Activated CD4-positive, alpha-beta T cell treated with anti-CD3 and anti-CD28 coated beads, Interleukin-2, amount 10 ng/mL, durations not matched to agents 7 days and 5 days (primary cell): ENCODE results near the gene SPECC1. TPM values are rescaled to one million over a fixed set of nuclear protein-coding genes. Genes with fewer than 3 reads are reported as not detected.

Experiments
- CTCF ChIA-PET: fragments of 350-600 bp; sonication (Branson Sonifier 250); formaldehyde crosslinking; loops from one replicate; lab custom pipeline; 2021; ENCODE audit warnings: antibody characterized with exemption; lab: Charles Lee
- POLR2A ChIA-PET: fragments of 350-600 bp; sonication (Branson Sonifier 250); formaldehyde crosslinking; loops from one replicate; lab custom pipeline; 2021; ENCODE audit warnings: antibody characterized with exemption; lab: Charles Lee
- DNase-seq: peaks from one replicate; pipeline ENCODE4 v3.0.0-alpha.2; 2020
- H3K27ac Mint-ChIP-seq: one replicate; pipeline ENCODE4 v1.8.0; 2021; ENCODE audit warnings: mild to moderate bottlenecking, moderate library complexity, mixed read lengths
- H3K27me3 Mint-ChIP-seq: one replicate; pipeline ENCODE4 v1.8.0; 2021; ENCODE audit warnings: mixed read lengths
- H3K36me3 Mint-ChIP-seq: one replicate; pipeline ENCODE4 v1.8.0; 2021; ENCODE audit warnings: low read depth, mixed read lengths
- H3K4me1 Mint-ChIP-seq: one replicate; pipeline ENCODE4 v1.8.0; 2021; ENCODE audit warnings: mixed read lengths
- H3K4me3 Mint-ChIP-seq: one replicate; pipeline ENCODE4 v1.8.0; 2021; ENCODE audit warnings: mild to moderate bottlenecking, moderate library complexity, mixed read lengths
- H3K9me3 Mint-ChIP-seq: one replicate; pipeline ENCODE4 v1.8.0; 2021; ENCODE audit warnings: mixed read lengths
- total RNA-seq, 2 experiments: library from RNA; stranded (reverse); gene quantifications; one replicate each; pipeline ENCODE4 v1.2.3, GENCODE V29; 2021

SPECC1 gene
- total RNA-seq, 2 experiments from 2014 or later: 3.7 to 4.9 TPM

- POLR2A ChIA-PET: no interaction called here
- Mint-ChIP-seq H3K4me1 (no peaks in the 10 kb centered on the region), H3K36me3 (no peaks in the 10 kb centered on the region), H3K27me3 (peaks cover 11% of the 10 kb centered on the region), H3K4me3 (no peak overlapping the region), H3K9me3 (no peaks in the 10 kb centered on the region), H3K27ac (no peak overlapping the region)
- CTCF ChIA-PET: interaction anchor here (0.7 kb wide), 1 partner anchor 85 kb away, joined by 3 read pairs; no protein-coding TSS in a partner anchor
- no peak for DNase-seq
Observed at GRCh38 chr17:20141198-20141972, 132.2 kb downstream of the SPECC1 start.

DNA sequence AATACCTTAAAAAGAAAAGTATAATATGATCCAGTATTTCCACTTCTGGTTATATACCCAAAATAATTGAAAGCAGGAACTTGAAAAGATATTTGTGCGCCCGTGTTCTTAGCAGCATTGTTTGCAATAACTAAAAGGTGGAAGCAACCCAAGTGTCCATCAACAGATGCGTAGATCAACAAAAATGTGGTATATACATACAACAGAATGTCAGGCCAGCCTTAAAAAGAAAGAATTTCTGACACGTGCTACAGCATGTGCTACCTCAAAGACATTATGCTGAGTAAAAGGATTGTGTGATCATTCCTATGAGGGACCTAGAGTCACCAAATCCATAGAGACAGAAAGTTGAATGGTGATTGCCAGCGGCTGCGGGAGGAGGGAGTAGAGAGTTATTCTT lies 133.1 kb downstream of the SPECC1 start:
- ChIA-PET CTCF (interaction anchor here (0.7 kb wide), 1 partner anchor 84 kb away, joined by 3 read pairs; no protein-coding TSS in a partner anchor), POLR2A (no interaction called here)
- no peak for DNase-seq
- H3K27me3 Mint-ChIP-seq: peaks cover 11% of the 10 kb centered on the region
- H3K4me1 Mint-ChIP-seq: no peaks in the 10 kb centered on the region
- H3K9me3 Mint-ChIP-seq: no peaks in the 10 kb centered on the region
- H3K4me3 Mint-ChIP-seq: no peak overlapping the region
- H3K36me3 Mint-ChIP-seq: no peaks in the 10 kb centered on the region
- H3K27ac Mint-ChIP-seq: no peak overlapping the region

DNA sequence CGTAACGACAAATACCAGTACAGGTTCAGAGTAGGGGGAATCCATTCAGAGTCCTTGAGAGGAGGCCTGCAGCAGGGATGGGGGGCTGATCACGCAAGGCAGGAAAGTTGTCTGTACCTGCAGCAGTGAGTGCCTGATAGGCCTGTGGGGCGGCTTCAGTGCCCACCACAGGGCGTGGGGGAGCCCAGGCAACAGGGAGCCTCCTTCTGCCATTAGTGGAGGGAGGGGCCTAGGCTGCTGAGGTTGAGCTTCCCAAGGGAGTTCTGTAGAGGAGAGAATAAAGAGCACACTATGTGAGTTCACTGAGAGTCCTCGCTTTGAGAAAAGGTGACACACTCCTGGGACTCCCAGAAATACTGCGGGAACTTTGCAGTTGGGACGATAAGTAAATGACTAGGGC lies 134.6 kb downstream of the SPECC1 start:
- CTCF ChIA-PET: interaction anchor here (1.2 kb wide), 1 partner anchor 124 kb away, joined by 3 read pairs; no protein-coding TSS in a partner anchor
- Mint-ChIP-seq H3K27me3 (peaks cover 11% of the 10 kb centered on the region), H3K36me3 (no peaks in the 10 kb centered on the region), H3K4me3 (no peak overlapping the region), H3K9me3 (no peaks in the 10 kb centered on the region), H3K4me1 (no peaks in the 10 kb centered on the region), H3K27ac (no peak overlapping the region)
- DNase-seq: no peak
- POLR2A ChIA-PET: no interaction called here

GRCh38 chr17:20145567-20145966 lies 136.4 kb downstream of the SPECC1 start:
- POLR2A ChIA-PET: no interaction called here
- CTCF ChIA-PET: no interaction called here
- DNase-seq: no peak
- Mint-ChIP-seq H3K4me1 (no peaks in the 10 kb centered on the region), H3K4me3 (no peak overlapping the region), H3K9me3 (no peaks in the 10 kb centered on the region), H3K36me3 (no peaks in the 10 kb centered on the region), H3K27me3 (peaks cover 11% of the 10 kb centered on the region), H3K27ac (no peak overlapping the region)

DNA sequence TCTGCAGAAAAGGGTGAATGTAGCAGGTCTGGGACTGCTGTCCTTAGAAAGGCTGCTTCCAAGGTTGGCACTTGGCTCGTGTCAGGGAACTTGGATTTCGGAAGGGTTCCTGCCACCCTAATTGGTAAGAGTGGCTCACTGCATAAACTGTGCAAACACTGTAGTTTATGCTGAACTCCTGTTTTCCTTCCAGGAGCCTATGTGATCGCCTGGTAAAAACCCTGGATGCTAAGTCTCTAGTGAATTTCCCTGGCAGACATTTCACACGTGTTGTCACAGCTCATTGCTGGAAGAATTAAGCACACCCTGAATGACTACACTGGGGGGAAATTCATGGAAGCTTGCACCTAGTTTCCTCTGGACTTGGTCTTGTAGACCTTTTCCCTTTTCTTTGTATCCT lies 140.1 kb downstream of the SPECC1 start:
- Mint-ChIP-seq H3K27ac (no peak overlapping the region), H3K27me3 (no peaks in the 10 kb centered on the region), H3K36me3 (no peaks in the 10 kb centered on the region), H3K4me1 (no peaks in the 10 kb centered on the region), H3K4me3 (no peak overlapping the region), H3K9me3 (no peaks in the 10 kb centered on the region)
- ChIA-PET CTCF (interaction anchor here (0.6 to 1.8 kb wide), 3 partner anchors 14 to 636 kb away, joined by 3 to 6 read pairs (median 5); no protein-coding TSS in a partner anchor), POLR2A (no interaction called here)
- DNase-seq: no peak

DNA sequence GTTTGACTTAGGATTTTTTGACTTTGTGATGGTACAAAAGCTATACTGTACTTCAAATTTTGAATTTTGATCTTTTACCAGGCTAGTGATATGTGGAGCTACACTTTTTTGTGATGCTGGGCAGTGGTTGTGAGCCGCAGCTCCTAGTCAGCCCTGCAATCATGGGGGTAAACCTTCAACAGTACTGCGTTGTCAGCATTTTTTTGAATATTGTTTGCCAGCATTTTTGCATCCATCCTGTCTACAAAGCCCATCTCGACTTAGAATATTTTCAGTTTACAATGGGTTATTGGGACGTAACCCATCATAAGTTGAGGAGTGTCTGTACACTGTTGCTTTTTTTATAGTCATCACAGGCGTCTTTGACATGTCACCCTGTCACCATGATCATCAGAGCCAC lies 142.0 kb downstream of the SPECC1 start:
- H3K4me3 Mint-ChIP-seq: no peak overlapping the region
- no peaks in the 10 kb centered on the region for H3K4me1 Mint-ChIP-seq
- no peak overlapping the region for H3K27ac Mint-ChIP-seq
- H3K9me3 Mint-ChIP-seq: no peaks in the 10 kb centered on the region
- CTCF ChIA-PET: interaction anchor here (0.6 to 1.8 kb wide), 3 partner anchors 12 to 825 kb away, joined by 3 to 5 read pairs (median 3); no protein-coding TSS in a partner anchor
- no peak for DNase-seq
- POLR2A ChIA-PET: no interaction called here
- H3K36me3 Mint-ChIP-seq: no peaks in the 10 kb centered on the region
- no peaks in the 10 kb centered on the region for H3K27me3 Mint-ChIP-seq

- Mint-ChIP-seq H3K27ac (no peak overlapping the region), H3K27me3 (peaks cover 11% of the 10 kb centered on the region), H3K4me3 (no peak overlapping the region), H3K36me3 (no peaks in the 10 kb centered on the region), H3K9me3 (no peaks in the 10 kb centered on the region), H3K4me1 (peaks cover 4% of the 10 kb centered on the region)
- CTCF ChIA-PET: no interaction called here
- POLR2A ChIA-PET: no interaction called here
- DNase-seq: no peak
Observed at GRCh38 chr17:20153231-20153630, 144.1 kb downstream of the SPECC1 start.

DNA sequence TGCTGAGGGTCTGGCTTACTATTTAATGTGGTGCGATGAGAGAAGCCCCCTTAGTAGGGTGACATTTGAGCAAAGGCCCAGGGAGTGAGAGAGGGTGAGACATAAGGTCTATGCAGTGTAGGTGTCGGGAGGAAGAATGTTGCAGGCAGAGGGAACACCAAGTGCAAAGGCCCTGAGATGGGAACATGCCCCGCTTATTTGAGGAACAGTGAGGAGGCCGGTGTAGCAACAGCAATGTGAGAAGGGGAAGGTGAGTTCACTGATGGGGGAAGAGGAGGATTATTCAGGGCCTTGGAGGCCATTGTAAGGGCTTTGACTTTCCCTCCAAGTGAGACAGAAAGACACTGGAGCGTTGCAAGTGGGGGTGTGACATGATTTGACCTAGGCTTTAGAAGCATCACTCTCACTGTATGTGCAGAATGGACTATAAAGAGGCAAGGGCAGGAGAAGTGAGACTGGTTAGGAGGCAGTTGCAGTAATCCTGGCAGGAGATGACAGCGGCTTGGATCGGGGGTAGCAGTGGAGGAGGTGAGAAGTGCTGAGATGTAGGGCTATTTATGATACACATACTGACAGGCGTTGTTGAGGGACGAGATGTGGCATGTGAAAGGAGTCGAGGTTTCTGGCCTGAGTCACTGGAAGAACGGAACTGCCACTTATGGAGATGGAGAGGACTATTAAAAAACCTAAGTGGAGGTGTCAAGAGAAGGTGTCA lies 145.3 kb downstream of the SPECC1 start:
- no peak for DNase-seq
- H3K27me3 Mint-ChIP-seq: peaks cover 13% of the 10 kb centered on the region
- peaks cover 4% of the 10 kb centered on the region for H3K4me1 Mint-ChIP-seq
- ChIA-PET POLR2A (no interaction called here), CTCF (no interaction called here)
- no peaks in the 10 kb centered on the region for H3K9me3 Mint-ChIP-seq
- no peak overlapping the region for H3K4me3 Mint-ChIP-seq
- H3K36me3 Mint-ChIP-seq: no peaks in the 10 kb centered on the region
- H3K27ac Mint-ChIP-seq: no peak overlapping the region

DNA sequence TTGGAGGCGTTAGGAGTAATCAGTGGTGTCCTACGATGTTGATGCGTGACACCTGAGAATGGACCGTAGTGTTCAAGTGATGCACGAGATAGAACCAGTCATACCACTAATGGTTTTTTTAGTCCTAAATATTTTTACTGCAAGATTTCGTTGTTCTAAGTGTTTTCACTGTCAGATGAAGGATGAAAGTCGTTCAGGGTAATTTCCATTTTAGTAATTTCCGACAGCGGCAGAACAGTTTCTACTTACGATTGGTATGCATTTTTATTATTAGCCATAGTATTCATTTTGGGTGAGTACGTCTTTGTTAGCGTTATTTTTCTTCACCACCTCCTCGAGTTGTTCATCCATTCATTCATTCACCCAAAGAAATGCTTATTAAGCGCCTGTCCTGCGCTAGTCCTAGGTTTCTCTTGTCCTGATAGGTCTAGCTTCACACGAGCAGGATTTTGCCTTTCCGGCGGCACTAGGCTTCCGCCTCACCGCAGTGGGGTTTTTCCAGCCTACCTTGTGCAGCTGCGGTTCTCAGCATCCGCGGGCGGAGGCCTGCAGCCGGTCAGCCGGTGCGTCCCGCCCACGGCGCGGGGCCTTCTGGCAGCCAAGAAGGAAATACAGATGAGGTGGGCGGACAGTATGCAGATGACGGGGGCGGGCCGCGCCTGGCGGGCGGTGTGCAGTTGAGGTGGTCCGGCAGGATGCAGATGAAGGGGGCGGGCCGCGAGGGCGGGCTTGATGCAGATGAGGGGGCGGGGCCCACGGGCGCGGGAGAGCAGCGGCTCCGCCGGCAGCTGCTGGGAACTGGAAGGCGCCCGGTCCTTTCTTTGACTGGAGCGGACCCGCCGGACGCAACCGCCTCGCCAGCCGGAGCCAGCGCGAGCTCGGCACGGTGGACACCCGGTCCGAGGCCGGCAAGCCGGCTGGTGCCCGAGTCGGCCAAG lies 146.4 kb downstream of the SPECC1 start:
- H3K36me3 Mint-ChIP-seq: no peaks in the 10 kb centered on the region
- ChIA-PET CTCF (interaction anchor here (0.6 kb wide), 2 partner anchors 14 to 194 kb away, joined by 3 to 4 read pairs; no protein-coding TSS in a partner anchor), POLR2A (no interaction called here)
- DNase-seq: peak; percentile 96
- peaks cover 13% of the 10 kb centered on the region for H3K27me3 Mint-ChIP-seq
- H3K4me3 Mint-ChIP-seq: no peak overlapping the region
- no peaks in the 10 kb centered on the region for H3K9me3 Mint-ChIP-seq
- H3K27ac Mint-ChIP-seq: peak overlapping the region; percentile 15
- peaks cover 4% of the 10 kb centered on the region for H3K4me1 Mint-ChIP-seq

- H3K27ac Mint-ChIP-seq: no peak overlapping the region
- H3K4me1 Mint-ChIP-seq: peaks cover 4% of the 10 kb centered on the region
- CTCF ChIA-PET: interaction anchor here (0.7 kb wide), 1 partner anchor 159 kb away, joined by 3 read pairs; no protein-coding TSS in a partner anchor
Observed at GRCh38 chr17:20156196-20157000, 147.2 kb downstream of the SPECC1 start.

GRCh38 chr17:20157001-20157310 lies 147.8 kb downstream of the SPECC1 start:
- no peak for DNase-seq
- ChIA-PET POLR2A (no interaction called here), CTCF (interaction anchor here (0.7 kb wide), 1 partner anchor 158 kb away, joined by 3 read pairs; no protein-coding TSS in a partner anchor)
- Mint-ChIP-seq H3K27ac (no peak overlapping the region), H3K4me3 (peak overlapping the region; percentile 70), H3K27me3 (peaks cover 13% of the 10 kb centered on the region), H3K36me3 (no peaks in the 10 kb centered on the region), H3K9me3 (no peaks in the 10 kb centered on the region), H3K4me1 (peaks cover 4% of the 10 kb centered on the region)

More at GRCh38 chr17:20156196-20157000, 147.2 kb downstream of the SPECC1 start:
- POLR2A ChIA-PET: no interaction called here
- DNase-seq: no peak
- no peaks in the 10 kb centered on the region for H3K9me3 Mint-ChIP-seq
- no peaks in the 10 kb centered on the region for H3K36me3 Mint-ChIP-seq
- H3K4me3 Mint-ChIP-seq: peak overlapping the region; percentile 70
- peaks cover 13% of the 10 kb centered on the region for H3K27me3 Mint-ChIP-seq

GRCh38 chr17:20158580-20158979 lies 149.4 kb downstream of the SPECC1 start:
- POLR2A ChIA-PET: no interaction called here

More at GRCh38 chr17:20158580-20158979, 149.4 kb downstream of the SPECC1 start:
- no peaks in the 10 kb centered on the region for H3K9me3 Mint-ChIP-seq
- DNase-seq: no peak
- no peak overlapping the region for H3K27ac Mint-ChIP-seq
- peaks cover 13% of the 10 kb centered on the region for H3K27me3 Mint-ChIP-seq
- CTCF ChIA-PET: interaction anchor here (1.0 kb wide), 1 partner anchor 69 kb away, joined by 3 read pairs; no protein-coding TSS in a partner anchor
- H3K4me1 Mint-ChIP-seq: peaks cover 4% of the 10 kb centered on the region
- H3K36me3 Mint-ChIP-seq: no peaks in the 10 kb centered on the region
- H3K4me3 Mint-ChIP-seq: no peak overlapping the region
